T-helper 22 cell (primary cell): ENCODE measurements around the gene CALN1.
"Not testable (repeated sequence)": the region's sequence is repeated elsewhere in the genome, so short reads cannot be mapped to it uniquely, and the experiment has no call there.

ENCODE experiments used
- DNase-seq: peaks from one replicate; pipeline ENCODE4 v3.0.0-alpha.2; 2020; ENCODE audit warnings: low read depth

CALN1 gene

GRCh38 chr7:72408966-72409637, 3.0 kb downstream of the CALN1 start:
- DNase-seq, result no peak

GRCh38 chr7:72406820-72407403, 5.2 kb downstream of the CALN1 start:
- DNase-seq, result no peak

GRCh38 chr7:72405871-72406270, 6.3 kb downstream of the CALN1 start:
- DNase-seq, result no peak

GRCh38 chr7:72405418-72405817, 6.7 kb downstream of the CALN1 start:
- DNase-seq, result no peak

GRCh38 chr7:72404743-72405142, 7.4 kb downstream of the CALN1 start:
- no peak for DNase-seq

- no peak for DNase-seq
These were observed 8.6 kb downstream of the CALN1 start for GRCh38 chr7:72403458-72404076.

- no peak for DNase-seq
These were observed 18.1 kb downstream of the CALN1 start for GRCh38 chr7:72394016-72394415.

- no peak for DNase-seq
These were observed 20.2 kb downstream of the CALN1 start for GRCh38 chr7:72391821-72392377.

GRCh38 chr7:72386118-72386517, 26.0 kb downstream of the CALN1 start:
- DNase-seq, result no peak

- DNase-seq, result no peak
These were observed 49.9 kb downstream of the CALN1 start for GRCh38 chr7:72362246-72362645.

- DNase-seq, result no peak
These were observed 66.9 kb downstream of the CALN1 start for GRCh38 chr7:72345208-72345727.

GRCh38 chr7:72343991-72344390, 68.1 kb downstream of the CALN1 start:
- DNase-seq, result no peak

- not testable (repeated sequence) for DNase-seq
These were observed 68.8 kb downstream of the CALN1 start for GRCh38 chr7:72343354-72343753.

GRCh38 chr7:72337390-72338167, 74.6 kb downstream of the CALN1 start:
- no peak for DNase-seq

GRCh38 chr7:72336632-72337389, 75.3 kb downstream of the CALN1 start:
- no peak for DNase-seq

- DNase-seq, result no peak
These were observed 75.8 kb downstream of the CALN1 start for GRCh38 chr7:72336382-72336631.

- DNase-seq, result no peak
These were observed 76.4 kb downstream of the CALN1 start for GRCh38 chr7:72335561-72336381.

- DNase-seq, result no peak
These were observed 77.4 kb downstream of the CALN1 start for GRCh38 chr7:72334698-72335097.

GRCh38 chr7:72334066-72334465, 78.1 kb downstream of the CALN1 start:
- DNase-seq, result no peak

- no peak for DNase-seq
These were observed 85.3 kb downstream of the CALN1 start for GRCh38 chr7:72326811-72327210.

- no peak for DNase-seq
These were observed 85.8 kb downstream of the CALN1 start for GRCh38 chr7:72326365-72326764.
